C1 segment of cervical spinal cord (tissue), 14 donors: ENCODE results near the gene CPS1.

Source experiments
- DNase-seq, 14 donors: peaks; one replicate each; lab custom pipeline; 2025; lab: John Stamatoyannopoulos, UW

Gene CPS1

DNA sequence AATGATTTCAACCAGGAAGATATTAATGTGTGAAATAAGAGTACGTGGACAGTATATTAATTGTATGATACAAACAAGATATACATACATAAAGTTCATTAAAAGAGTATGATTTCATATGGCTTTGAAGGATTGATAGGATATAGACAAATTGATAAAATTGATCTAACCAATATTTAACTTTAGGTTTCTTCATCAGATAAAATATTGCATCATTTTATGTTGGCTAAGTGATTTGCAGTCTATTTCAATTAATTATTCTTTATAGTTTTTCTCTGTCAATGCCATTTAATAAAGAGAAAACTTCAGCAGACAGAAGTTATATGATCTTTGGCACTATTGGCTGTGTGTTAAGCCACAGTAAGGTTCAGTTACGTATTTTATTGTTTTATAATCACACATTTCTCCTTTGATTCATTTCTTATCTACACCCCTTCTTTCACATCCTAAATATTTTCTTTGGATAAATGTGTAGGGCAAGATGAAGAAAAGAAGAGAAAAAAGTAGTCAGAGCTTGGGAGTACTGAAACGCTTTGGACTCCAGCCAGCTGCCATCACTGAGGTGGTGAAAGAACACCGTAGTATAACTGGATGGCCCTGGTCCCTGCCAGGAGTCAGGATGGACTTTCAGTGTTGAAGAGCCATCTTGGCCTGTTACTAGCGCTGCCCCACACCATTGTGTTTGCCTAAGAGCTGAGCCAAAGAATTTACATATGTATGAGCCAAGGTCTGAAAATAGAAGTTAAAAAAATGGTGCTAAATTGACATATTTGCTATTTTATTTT lies 9.8 kb upstream of the CPS1 start:
- DNase-seq, result peak in 6 of 14 donors; percentile 2 to 18 (median 8)

DNA sequence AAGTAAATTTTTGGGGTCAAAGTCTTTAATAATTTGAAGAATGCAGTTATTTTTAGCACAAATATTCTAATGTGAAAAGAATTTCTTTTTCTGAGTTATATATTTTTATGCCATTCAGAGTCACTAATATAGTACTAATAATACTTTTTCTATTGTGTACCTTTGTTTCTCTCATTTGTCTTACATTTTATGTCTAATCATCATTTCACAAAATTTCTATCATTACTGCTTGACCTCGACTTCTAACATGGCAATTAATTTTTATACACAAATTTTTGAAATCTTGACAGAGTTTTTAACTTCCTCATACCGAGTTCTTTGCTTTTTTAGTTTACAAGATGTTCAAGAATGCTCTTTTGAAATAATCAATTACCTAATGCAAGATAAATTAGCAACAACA lies 8.4 kb upstream of the CPS1 start:
- no peak for DNase-seq

DNA sequence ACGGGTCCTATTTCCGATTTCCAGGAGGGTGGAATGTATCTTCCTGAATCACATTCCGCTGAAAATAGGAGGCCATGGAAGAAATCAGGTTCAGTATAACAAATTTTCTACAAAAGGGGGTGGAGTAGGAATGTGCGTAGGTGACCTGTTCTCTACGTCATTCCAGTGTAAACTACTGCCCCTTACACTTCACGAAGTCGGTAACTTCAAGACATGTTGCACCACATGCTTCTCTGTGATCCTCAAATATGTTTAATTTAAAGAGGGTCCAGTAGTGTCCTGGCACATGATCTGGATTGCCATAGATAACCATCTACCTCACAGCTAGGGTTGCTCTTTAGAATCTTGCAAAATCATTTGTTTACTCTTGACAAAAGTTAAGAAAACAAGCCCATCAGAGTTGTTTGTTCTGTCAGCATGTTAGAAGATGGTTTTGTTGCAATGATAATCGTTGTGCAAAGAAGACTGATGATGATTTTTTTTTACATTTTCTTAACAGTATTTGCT lies 7.5 kb upstream of the CPS1 start:
- no peak for DNase-seq

DNA sequence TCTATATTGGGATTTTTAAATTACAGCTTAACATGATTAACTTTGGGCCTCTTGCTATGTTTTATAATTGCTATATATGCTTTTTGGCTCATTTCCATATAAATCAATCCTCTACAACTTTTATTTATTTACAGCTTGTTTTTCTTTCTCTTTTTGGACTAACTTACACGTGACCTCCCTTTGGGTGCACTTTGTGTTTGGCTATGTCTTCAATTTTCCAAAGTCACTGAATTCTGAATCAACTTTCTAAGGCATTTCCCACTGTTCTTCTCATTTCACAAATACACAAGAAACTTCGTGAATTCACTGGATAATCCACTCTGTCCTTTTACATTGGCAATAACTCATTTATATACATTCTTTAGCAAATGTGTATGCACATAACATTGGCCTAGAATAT lies 5.4 kb upstream of the CPS1 start:
- DNase-seq, result no peak

DNA sequence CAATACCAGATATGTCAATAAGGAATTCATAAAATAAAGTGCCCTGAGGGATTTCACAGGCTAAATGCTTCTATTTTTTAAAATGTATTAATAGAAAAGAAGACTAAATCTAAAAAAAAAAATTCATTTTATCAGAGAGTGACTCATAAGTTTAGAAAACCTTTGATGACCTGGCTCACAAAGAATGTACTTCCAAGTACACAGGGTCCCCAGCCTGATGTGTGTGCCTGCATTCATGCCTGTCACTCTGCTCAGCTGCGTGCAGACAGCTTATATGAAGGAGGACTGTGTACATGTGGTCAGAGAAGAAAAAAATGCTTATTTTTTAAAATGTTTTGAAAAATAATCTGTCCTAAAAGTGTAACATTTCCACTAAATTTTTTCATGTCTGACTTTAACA lies 3.0 kb upstream of the CPS1 start:
- DNase-seq, result no peak

DNA sequence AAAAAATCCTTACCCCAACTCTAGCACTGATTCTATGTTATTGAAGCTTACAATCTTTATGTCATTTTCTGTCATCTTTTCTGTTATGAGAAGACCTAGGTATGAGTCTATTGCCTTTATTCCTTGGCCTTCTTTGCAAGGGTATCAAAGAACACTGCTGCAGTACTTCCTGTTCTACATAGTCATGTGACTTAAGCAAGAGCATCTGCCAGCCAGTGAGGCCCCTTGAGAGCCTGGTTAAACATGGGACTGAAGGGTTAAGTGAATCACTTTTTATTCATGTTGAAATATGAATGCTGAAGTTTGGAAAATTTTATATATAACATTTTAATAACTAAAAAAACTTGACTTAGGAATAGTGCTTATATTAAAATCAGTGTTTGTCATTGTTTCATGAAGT lies 844 bp upstream of the CPS1 start:
- DNase-seq, result no peak

DNA sequence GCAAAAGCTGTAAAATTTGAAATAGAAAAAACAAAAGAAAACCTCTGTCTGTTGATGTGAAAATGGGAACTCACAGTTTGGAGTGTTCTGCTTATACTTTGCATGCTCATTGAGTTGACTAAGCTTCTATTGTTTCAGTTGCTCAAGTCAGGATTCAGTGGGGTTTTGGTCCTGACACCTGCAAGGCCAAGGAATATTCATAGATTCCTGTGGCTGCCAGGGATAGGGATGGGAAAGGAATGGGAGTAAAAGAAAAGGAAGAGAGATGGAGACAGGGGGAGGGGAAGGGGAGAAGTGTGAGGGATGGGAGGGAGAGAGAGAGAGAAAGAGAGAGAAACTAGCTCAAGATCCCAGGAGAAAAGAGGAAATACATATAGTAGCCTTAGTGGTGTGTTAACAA lies 1.3 kb downstream of the CPS1 start:
- no peak for DNase-seq

DNA sequence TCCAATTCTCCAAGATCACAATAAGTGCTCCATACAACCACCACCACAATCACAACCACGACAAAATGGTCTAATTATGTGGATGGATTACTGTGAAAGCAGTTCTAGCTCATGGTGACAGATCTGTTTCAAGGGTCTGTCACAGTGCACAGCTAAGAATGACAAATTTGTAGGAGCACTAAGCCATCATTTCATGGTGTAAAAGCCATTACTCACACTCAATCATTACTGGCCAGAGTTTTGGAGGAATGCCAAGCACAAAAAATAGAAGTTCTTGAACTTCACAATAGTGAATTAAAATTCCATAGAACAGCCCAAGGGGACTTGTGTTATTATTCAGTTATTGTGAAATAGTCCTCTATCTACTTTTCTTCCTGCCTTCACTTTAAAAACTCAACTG lies 2.3 kb downstream of the CPS1 start:
- DNase-seq, result no peak

DNA sequence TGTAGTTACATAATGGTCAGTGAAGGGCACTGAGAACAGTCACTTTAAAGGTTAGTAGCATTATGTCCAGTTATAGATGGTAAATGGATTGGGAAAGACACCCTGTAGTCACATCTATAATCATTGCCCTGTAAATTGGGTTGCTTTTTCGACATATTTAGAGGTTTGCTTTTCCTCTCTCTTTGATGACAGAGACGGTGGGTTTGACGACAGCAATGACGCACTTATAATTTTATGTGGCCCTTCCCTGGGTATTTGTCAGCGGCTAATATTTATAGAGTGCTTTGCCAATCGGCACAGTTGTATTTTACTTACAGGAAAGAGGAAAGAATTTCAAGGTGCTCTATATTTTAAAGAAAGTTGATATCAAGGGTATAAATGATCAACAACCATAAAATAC lies 2.8 kb downstream of the CPS1 start:
- DNase-seq, result no peak

DNA sequence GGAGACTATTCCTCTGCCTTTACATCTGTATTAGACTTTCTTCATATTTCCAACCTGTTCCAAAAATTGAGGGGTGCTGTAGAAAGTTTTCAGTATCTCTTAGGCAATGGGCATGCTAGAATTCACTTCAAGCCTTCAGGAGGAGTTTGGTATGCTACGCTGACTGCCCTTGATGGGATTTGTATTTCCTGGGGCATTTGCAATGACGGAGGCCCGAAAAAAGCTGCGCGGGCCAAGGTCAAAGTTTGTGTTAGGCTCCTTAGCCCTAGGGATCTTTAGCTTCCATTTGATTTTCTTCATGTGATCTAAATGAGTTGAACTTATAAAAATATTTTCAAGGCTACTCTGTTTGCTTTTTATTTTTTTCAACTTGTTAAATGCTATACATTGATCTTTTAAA lies 5.1 kb downstream of the CPS1 start:
- DNase-seq, result no peak

DNA sequence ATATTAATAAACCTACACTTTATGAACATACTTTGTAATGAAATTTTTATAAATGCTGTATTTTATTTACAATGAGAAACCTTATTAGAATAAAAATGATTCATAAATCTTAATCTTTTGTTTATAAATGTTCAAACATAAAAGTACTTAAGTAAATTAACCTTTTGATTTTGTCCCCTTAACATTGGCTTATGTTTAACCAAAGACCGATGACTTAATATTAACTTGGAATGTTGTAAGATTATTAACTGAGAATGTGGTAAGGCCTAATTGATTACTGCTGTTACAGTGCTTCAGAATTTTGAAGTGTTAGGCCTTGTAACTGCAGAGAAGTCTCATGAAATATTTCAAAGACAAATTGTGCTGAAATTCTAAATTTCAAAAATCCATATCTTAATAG lies 5.7 kb downstream of the CPS1 start:
- DNase-seq, result no peak

DNA sequence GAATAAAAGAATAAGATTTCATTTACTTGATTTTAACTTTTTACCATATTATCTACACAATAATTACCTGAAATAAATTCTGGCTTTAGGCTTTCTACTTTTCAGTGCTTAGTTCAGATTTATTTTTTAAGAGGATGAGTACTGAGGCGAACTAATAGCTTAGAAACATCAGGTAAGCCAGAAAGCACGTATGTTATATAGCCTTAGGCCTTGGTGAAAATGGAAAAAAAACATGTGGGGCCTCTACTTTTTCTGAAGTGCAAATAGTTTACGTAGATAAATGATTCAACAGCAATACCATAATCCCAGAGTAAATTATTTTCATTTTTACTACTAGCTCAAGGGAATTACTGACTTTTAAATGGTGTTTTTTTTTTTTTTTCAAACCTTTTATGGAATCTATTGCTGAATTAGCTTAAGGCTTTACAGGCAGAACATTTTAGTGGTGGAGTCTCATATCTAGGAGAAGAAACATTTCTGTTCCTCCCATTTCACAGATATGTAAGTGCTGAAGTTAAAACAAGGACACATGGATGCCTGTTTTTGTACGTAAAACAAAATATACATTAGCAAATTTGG lies 6.2 kb downstream of the CPS1 start:
- no peak for DNase-seq

DNA sequence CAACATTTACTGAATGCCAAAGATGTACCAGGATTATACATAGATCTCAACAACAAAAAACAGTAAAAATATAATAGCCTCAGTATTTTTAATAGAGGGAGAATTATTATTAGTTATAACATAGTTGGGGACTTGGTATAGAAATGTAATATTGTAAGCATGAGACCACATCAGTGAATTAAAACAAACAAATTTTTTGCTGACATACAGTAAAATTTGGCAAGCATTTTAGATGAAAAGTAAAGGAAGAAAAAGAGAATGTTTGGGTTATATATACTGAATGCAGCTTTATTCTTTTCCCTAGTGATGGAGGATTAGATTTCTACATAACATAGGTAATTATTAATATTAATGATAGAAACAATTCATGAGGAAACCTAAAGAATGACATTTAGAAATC lies 10.9 kb downstream of the CPS1 start:
- DNase-seq, result no peak

DNA sequence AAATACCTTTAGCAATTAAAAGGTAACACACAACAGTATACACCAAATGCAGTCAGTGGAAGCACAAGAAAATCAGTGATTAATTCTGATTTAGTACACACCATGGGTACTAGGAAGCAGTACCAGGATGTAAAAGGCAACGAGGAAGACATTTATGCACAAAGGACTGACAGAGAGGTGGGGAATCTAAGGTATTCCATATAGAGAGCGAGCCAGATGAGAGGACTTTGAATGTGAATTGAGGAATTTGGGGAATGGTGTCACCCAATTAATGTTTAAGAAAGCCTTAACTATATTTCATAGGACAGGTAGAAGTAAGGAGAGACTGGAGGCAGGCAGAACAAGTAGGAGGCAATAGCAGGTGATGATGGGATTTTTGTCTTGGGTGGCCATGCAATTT lies 11.7 kb downstream of the CPS1 start:
- DNase-seq, result no peak

DNA sequence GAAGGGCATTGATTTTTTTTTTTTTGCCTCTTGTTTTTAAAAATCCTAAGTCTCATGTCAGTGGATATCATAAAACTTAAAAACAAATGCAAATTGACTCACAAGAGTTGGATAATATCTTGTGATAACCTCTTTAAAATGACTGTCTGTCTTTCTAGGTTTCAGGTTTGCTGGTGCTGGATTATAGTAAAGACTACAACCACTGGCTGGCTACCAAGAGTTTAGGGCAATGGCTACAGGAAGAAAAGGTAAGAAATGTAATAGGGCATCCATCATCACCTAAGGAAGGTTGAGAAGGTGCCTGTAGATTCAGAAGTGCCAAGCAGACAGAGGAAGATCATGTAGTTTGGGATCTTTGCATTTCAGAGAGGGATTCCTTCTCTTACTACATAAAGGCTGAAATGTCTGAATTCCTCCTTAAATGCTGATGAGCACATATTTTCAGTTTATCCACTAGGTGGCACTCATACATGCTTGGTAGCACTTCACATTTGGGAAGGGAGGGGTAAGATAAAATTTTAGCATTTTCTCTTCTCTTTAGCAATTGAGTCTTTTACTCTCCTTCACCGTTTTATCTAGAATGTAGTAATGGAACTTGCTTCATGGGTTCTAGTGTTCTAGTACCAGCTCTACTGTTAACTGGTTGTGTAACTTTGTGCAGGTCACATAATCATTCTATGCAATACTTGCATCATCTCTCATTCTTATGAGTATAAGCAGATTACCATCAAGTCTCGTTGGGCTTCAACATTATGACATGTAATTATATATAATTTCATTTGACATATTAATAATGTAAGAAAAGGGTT lies 21.1 kb downstream of the CPS1 start:
- peak in 3 of 14 donors; percentile 10 to 65 (median 20) for DNase-seq

DNA sequence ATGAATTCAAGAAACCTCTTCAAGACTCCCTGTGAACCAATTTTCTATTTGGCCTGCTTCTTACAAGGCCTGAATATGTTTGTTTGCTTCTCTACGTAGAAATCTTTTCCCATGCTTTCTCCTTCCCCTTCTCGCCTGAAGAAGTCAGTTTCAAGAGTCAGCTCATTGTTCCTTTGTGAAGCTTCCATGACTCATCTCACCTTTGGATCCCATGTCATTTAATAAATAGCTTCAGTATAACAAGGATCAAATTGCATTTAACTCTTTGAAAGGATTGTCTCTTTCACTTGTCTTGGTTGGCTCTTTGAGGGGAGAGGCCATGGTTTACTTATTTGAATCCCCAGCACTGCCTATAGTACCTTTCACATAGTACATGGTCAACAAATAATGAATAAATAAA lies 28.4 kb downstream of the CPS1 start:
- DNase-seq, result no peak

DNA sequence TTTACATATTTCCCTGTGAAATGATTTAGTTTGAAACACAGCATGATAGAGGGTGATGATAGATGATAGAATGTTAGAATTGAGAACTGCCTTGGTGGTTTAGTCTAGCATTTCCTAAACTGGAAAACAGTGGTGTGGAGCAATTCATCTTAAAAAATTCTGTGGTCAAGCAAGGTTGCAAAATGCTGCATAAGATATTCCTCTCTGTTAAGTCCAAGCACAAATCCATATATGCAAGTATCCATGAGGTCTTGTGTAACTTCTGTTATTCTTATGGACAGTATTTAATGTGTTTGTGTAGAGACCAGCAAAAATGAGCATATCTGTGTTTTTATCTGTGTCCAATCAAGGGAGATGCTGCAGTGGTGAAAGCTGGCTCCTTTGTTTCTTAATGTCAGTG lies 30.0 kb downstream of the CPS1 start:
- no peak for DNase-seq

DNA sequence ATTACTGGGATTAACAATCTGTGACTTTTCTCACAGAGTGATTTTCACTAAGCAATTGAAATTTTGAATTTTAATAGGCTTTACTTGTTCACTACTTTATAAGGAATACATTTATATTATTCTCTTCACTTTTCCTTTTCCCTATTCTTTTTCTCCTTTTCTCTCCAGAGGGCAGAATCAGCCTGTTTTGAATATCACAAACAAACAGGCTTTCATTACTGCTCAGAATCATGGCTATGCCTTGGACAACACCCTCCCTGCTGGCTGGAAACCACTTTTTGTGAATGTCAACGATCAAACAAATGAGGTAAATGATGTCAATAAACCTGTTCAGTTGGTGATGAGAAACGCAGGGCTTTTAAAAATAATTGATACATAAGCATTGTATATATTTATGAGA lies 35.3 kb downstream of the CPS1 start:
- peak in 1 of 14 donors; percentile 2 for DNase-seq

DNA sequence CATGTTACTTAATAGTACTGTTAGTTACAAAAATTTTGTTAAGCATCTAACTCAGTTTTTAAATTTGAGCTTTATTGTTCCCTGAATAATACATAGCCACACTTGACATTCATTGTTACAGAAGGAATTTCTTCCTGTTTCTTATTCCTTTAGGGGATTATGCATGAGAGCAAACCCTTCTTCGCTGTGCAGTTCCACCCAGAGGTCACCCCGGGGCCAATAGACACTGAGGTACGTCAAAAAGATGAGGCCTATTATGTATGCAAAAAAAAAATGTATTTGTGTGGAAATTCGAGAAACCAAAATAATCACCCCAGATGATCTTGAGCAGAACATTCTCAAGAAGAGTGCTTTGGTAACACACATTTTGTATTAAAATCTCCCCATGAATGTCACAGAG lies 36.3 kb downstream of the CPS1 start:
- DNase-seq, result no peak

DNA sequence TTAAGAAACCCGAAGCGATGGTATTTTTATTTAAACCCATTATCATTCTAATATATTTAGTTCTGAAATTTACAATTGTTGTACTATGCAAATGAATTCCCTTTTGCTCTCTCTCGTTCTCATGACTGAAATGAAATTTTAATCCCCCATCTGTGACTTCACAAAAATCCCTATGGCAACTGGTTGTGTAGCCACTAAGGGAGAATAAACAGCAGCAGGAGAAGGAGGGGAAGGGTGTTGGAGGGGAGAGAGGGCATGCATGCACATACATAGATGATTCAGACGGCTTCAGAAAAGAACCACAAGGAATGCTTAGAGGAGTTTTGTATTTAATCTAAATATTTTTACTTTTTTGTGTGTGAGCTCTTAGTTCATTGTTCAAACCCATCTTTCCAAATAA lies 36.8 kb downstream of the CPS1 start:
- DNase-seq, result no peak

DNA sequence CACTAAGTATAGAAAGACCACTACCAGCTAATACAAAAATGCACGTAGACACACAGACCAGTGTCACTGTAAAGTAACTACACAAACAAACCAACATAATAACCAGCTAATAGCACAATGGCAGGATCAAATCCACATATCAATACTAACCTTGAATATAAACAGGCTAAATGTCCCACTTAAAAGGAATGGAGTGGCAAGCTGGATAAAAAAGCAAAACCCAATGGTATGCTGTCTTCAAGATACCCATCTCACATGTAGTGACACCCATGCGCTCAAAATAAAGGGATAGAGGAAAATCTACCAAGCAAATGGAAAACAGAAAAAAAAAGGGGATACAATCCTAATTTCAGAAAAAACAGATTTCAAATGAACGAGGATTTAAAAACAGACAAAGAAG lies 41.8 kb downstream of the CPS1 start:
- no peak for DNase-seq

DNA sequence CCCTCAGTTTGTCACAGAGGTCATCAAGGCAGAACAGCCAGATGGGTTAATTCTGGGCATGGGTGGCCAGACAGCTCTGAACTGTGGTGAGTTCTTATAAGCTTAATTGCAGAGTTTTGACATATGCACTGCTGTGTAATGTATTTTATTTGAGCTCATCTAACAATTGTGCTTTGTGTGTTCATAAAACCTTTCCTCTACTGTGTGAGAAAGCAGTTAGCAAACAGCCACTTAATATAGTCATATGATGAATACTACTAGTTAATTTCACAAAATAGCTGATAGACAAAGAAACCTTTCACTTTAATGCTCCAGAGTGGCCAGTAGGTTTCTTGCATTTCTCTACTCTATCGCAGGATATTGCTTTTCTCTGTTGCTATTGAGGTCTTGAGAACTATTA lies 43.1 kb downstream of the CPS1 start:
- no peak for DNase-seq

DNA sequence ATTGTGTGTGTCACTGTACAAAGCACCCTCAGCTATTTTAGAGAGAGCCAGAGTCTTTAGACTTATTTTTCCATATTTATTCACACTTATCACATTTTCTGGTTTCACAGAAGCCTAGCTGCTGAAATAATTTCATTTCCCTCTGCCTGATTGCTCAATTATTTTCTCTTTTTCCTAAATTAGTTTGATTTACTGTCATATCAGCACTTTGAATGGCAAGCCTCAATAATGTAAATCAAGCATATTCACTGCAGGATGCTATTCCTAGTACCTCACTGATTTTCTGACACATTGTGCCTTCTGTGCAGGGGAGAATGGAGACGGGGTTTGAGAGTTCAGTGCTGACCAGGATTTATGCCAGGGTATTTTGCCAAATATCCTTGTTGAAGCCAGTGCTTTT lies 48.3 kb downstream of the CPS1 start:
- no peak for DNase-seq
